GM18519 (cell line): ENCODE measurements around the gene RFWD3.

ENCODE experiments used
- ATAC-seq: cut with Tn5 transposase; IDR thresholded peaks from one replicate; pipeline ENCODE4 v1.9.1; 2021; ENCODE audit warnings: mild to moderate bottlenecking, moderate library complexity; ENCODE audit not compliant: unreplicated experiment, low FRiP score

The RFWD3 gene

GRCh38 chr16:74623214-74623838, 43.4 kb downstream of the RFWD3 start:
- no peak for ATAC-seq

GRCh38 chr16:74622005-74622404, 44.7 kb downstream of the RFWD3 start:
- no peak for ATAC-seq

GRCh38 chr16:74617206-74617788, 49.4 kb downstream of the RFWD3 start:
- no peak for ATAC-seq

- no peak for ATAC-seq
Measured at GRCh38 chr16:74611721-74612120, 55.0 kb downstream of the RFWD3 start.

GRCh38 chr16:74608944-74609343, 57.7 kb downstream of the RFWD3 start:
- ATAC-seq, result no peak

DNA sequence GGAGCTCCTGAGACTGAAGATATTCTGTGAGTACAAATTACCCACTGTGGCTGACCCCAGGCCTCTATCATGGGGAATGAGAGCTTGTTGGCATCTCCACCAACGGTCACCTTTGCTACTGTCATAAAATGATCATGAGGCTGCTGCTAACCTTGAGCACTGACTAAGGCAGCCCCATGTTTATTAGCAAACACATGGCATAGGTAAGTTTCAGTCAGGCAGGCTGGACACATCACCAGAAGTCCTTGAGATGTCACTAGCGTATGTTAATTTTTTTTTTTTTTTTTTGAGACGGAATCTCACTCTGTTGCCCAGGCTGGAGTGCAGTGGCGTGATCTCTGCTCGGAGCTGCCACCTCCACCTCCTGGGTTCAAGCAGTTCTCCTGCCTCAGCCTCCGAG, 58.3 kb downstream of the RFWD3 start:
- no peak for ATAC-seq

- no peak for ATAC-seq
Measured at GRCh38 chr16:74607962-74608356, 58.7 kb downstream of the RFWD3 start.

DNA sequence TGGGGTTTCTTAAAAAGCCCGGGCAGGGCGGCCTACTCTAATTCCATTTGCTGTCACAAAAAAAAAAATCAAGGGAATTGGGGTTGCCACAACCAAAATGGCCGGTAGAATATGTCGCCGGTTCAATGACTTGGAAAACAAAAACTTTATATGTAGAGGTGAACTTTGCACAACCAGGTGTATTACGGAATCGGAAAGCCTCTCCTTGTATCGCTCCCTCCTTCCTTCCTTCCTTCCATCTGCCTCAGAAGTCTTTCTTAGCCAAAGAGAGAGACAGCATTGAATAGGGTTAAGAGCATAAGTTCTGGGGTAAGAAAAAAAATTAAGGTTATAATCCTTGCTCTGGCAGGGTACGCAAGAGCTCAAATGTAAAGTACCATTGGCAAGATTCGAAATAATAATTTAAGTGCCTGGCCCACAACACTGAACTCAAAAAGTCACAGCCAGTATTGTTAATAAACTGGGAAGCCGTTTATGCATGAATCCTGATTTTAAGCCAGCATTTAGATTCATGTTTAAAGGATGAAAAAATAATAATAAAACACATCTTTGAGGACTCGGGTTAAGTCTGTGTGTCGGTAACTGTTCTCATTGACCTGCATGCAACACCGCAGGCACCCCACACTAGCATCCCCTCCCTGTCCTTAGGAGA, 59.2 kb downstream of the RFWD3 start:
- ATAC-seq, result peak; percentile 7

DNA sequence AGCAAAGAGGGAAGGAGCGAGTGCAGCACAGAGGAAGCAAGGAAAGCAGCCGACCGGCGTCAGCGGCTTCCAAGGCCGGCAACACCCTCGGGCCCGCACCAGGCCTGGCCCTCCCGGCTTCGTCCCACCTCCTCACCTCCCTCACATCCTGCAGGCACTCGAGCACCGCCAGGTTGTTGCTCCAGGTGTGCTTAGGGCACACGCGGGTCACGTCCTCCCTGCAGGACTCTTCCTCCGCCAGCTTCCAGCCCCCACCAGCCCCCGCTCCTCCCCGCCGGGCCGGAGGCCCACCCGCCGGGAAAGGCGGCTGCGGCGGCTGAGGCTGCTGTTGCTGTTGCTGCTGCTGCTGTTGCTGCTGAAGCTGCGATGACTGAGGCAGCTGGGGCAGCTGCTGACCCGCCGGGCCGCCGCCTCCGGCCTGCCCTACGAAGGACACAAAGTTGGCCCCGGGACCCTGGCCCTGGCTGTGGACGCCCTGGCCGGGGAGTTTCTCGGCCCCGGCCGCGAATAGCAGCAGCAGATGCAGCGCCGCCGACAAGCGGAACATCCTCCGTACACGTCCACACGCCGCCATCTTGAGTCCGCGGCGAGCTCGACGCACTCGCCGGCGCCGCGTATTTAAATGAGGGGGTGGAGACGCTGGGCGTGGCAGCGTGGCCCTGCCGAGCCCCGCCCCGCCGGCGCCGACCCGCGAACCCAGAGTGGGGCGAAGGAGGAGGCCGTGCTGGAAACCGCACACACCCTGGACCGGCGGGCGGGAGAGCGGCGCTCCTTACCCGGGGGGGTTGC, 60.0 kb downstream of the RFWD3 start, which contains the start of gene GLG1:
Gene GLG1 (minus strand): TSS at position 594 of the 789 bp plus-strand sequence. CDS start 20 bp downstream, at position 574.
- peak; percentile 86 for ATAC-seq

DNA sequence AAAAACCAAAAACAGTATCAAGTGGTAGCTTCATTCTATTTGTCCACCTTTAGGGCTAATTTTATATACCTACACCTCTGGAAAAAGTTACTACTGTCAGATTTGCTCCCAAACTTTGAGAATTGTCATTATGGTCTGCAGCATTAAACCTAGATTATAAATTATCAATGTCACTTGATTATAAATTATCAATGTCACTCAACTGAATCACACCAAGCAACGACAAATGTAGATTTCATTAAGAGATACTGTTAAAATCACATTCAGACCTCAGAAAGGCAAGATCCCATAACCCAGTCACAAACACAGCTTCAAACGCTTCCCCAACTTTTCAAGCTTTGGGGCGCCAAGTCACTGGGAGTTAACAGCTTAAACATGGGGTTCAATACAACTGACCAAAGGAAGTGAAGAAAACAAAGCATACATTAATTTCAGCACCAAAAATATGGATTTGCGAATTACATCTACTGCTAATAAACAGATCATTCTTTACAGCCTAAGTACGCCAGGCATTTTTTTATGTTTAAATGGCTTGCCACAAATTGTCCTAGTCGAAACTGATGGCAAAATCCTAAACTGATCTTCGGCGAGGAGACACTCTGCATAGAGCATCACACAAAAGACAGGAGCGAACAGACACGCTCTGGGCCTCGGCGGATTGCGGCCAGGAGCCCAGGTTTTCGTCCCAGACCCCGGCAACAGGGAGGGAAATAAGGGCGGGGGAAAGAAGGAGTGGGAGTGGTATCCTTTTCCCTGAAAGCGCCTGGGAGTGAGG, 60.7 kb downstream of the RFWD3 start:
- ATAC-seq, result no peak

DNA sequence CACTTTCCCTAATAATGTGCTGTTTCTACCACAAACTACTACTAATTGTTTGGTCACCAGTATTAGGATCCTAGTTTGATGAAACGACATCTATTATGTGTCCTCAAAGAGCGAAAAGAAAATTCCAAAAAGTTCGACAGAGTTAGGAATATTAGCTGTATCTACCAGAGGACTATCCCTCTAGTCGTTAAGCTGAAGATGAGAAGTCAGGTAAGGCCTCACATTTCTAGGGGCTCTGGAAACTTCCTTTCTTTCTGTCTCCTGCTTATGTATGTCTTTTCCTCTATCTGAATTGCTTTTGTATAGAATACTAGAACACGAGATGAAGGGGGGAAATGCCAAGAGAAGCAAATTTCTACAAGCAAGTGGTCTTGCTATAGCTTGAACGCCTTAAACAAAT, 61.3 kb downstream of the RFWD3 start:
- no peak for ATAC-seq

DNA sequence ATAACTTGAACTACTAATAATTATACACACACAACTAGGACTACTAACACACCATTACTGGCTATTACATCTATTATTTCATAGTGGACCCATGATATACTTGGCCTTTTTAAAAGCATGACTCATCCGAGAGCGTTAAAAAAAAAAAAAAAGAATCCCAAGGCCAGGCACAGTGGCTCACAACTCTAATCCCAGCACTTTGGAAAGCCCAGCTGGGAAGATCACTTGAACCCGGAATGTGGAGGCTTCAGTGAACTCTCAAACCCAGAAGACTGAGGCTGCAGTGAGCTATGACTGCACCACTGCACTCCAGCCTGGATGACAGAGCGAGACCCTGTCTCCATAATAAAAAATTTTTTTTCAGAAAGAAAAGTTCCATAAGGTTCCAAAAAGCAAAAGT, 62.8 kb downstream of the RFWD3 start:
- ATAC-seq, result no peak

- no peak for ATAC-seq
Measured at GRCh38 chr16:74601126-74601871, 65.4 kb downstream of the RFWD3 start.

DNA sequence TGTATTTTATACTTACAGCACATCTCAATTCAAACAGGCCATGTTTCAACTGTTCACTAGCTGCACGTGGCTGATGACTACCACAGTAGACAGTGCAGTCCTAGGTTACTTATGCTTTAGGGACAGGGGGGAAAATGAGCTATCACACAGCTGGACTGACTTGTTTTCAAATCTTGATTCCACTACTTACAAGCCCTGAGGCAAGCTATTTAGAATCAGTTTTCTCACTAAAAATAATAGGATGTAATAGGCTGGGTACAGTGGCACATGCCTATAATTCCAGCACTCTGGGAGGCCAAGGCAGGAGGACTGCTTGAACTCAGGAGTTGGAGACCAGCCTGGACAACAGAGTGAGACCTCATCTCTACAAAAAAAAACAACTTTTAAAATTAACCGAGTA, 70.1 kb downstream of the RFWD3 start:
- no peak for ATAC-seq

DNA sequence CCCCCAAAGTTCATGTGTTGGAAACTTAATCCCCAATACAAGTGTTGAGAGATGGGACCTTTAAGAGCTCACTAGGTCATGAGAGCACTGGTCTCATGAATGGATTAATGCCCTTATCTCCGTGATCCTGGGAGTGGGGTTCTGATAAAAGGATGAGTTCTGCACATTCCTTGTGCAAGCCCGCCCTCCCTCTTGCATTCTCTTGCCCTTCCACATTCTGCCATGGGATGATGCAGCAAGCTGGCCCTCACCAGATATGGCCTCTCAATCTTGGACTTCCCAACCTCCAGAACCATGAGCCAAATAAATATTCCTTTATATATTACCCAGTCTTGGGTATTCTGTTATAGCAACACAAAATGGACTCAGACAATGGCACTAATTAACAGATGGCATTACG, 73.8 kb downstream of the RFWD3 start:
- no peak for ATAC-seq

- no peak for ATAC-seq
Measured at GRCh38 chr16:74591876-74592650, 74.6 kb downstream of the RFWD3 start.

DNA sequence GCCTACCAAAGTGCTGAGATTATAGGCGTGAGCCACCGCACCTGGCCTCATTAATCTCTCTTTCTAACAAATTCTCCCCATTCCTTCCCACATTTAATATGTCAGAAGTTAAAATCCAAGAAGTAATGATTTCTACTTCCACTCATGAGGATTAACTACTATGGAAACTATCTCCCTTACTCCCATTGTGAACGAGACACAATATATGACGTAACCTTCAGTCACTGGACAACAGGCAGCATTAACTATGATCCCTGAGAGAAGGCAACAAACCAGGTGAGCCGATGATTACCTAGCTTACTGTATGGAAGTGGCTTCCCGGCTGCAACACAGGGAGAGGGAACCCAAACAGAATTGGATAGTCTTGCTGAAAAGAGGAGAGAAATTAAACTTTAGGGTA, 79.7 kb downstream of the RFWD3 start:
- no peak for ATAC-seq

- ATAC-seq, result no peak
Measured at GRCh38 chr16:74585846-74586443, 80.7 kb downstream of the RFWD3 start.
